Activated CD4-positive, alpha-beta T cell treated with anti-CD3 and anti-CD28 coated beads, Interleukin-2, amount 50 U/mL, for 48 hours (primary cell): ENCODE data around the gene FAM110C.
"Not testable (repeated sequence)": the region's sequence is repeated elsewhere in the genome, so short reads cannot be mapped to it uniquely, and the experiment has no call there.

ENCODE experiments used
- DNase-seq, 2 experiments: peaks; one replicate each; pipeline ENCODE4 v3.0.0-alpha.2; 2020

FAM110C gene

DNA sequence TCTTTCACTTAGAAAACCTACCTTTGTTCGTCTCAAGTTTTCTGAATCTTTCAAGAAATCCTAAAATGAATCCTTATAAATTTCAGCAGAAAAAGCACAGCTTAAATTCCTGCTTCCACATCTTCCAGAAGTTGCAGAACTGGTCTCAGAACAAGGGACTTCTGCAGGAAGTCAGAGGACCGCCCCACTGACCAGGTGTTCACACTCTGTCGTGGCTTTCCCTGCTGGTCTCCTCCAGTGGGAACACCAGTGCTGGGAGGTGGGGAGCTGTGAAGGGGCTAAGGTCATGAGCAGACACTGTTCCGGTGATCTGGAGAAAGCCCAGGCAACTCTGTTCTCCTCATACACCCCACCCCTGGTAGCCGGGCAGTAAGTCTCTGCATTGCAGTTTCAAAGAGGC, 3.5 kb downstream of the FAM110C start:
- DNase-seq = no peak

DNA sequence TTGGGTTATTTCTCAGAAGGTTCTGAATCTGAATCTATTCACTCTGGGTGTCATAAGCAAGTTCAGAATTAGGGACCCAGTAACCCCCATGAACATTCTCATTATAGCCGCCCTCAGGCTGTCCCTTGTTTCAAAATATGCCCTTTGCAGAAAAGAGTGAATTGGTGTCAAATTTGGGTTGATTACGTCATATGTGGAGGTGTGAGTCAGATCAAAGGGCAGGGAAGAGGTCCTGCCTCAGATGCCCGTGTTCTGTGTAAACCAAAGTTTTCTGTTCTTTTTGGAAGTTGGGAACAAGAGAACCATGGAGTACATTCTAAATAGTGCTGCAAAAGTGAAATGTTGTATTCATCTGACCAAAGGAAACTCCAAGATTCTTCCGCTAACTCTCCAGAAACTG, 5.8 kb downstream of the FAM110C start:
- no peak for DNase-seq

DNA sequence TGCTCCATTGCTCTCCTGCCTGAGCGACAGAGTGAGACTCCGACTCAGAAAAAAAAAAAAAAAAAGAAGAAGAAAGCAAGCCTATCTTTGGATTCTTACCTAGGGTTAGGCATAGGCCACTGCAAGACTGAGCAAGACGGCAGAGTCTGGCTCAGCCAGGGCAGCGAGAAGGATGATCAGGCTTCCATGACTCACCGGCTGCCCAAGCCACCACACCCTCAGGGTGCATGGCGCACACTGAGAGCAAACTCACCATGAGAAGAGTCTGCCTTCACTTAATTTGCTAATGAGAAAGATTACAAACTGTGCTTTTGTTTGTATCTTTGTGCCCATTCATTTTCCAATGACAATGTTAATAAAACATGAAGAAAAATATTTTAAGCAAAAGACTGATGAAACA, 8.2 kb downstream of the FAM110C start:
- no peak for DNase-seq

DNA sequence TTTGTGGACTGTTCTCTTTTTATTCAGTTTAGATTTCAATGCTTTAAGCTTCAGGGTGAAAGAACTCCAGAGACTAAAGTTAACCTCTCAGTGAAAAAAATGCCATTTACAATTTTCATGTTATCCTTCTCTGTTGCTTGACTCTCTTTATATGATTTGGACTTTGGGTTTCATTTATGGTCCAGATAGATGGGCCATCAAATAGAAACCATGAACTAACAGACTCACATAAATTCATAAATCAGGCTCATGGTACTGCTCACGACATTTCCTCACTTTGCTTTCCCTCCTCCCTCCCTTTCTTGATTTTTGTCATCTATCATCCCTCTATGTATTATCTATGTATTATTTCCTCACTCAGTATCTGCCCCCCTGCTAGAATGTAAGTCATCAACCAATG, 10.0 kb downstream of the FAM110C start:
- DNase-seq = no peak

DNA sequence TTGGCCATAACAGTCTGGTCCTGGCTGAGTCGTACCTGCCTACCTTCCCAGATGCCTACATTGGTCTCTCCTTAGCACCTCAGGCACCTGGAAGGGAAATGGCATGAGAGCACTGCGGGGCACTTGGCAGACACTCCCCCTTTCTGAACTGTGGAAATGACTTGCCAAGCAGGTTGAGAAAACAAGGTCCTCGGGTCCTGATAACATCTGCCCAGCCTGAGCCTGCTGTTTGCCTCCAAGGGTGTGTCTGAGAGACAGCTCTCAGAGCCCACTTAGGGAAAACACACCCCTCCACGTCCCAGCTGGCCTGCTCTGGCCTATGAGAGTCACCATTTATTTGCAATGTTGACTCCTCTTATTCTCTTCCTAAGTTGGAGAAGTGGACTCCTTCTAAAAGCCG, 10.5 kb downstream of the FAM110C start:
- DNase-seq = no peak

DNA sequence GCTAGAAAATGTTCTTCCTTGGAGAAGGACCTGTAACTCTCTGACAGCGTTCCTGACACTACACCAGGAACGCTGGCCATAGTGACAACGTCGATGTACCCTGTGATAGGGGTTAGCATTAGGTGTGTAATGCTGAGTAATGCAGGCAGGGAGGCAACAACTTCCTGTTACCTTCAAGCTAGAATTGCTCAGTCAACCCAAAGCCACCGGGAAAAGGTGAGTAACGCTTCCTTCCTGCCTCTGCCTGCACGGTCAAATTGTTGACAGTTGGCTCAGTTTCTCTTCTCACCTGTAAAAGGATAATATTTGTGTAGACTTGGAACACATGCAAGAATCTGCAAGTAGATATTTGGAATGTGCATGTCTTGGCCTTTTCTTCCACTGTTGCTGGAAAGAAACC, 12.7 kb downstream of the FAM110C start:
- peak; percentile 49 to 64 for DNase-seq

DNA sequence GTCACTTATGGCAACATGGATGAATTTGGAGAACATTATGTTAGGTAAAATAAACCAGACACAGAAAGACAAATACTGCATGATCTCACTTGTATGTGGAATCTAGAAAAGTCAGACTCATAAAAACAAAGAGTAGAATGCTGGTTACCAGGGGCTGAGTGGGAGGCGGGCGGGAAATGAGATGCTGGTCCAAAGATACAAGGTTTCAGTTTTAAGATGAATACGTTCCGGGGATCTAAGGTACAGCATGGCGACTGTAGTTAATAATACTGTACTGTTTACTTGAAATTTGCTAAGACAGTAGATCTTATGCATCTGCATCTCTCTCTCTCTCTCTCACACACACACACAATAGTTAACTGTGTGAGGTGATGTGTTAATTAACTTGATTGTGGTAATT, 14.2 kb downstream of the FAM110C start:
- peak; percentile 46 to 69 for DNase-seq

DNA sequence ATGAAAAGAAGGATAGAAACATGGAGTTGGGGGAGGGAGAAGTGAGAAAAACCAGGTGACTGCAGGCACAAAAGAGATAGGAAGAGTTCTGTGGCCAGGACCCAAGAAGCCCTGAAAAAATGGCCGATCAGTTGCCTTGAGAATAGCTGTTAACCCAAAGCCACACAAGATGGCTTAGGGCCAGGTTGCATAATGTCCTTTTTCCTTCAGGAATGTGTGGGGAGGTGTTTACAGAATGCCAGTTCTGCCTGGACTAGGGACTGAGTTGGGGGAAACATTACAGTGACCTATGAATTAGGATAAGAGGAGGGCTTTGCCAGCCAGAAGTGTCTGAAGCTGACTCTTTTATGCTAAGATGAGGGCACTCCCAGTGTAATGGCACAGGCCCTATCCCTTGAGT, 17.1 kb downstream of the FAM110C start:
- DNase-seq = no peak

DNA sequence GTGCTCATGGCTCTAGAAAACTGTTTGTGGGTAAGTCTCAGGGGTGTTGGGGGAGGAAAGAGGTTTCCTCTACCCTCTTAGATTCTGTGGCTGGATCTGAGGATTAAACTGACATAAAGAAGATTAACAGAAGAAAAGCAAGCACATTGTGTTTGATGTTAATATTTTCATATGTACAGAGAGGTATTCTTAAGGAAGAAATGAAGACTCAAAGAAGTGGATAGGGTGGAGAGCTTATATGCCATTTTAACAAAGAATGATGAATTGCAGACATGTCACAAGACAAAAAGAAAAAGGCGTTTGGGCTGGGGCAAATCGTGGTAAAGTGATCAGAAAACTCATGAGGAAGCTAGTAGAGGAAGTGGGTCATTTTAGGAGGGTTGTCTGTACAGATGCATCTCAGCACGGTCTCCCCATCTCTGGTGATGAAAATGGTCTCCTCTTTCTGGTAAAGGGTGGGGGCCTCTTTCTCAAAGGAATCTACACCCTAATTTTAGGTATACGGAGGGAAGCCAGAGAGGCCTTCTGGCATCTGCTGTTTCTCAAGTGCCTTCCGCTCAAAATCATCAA, 17.8 kb downstream of the FAM110C start:
- no peak for DNase-seq

DNA sequence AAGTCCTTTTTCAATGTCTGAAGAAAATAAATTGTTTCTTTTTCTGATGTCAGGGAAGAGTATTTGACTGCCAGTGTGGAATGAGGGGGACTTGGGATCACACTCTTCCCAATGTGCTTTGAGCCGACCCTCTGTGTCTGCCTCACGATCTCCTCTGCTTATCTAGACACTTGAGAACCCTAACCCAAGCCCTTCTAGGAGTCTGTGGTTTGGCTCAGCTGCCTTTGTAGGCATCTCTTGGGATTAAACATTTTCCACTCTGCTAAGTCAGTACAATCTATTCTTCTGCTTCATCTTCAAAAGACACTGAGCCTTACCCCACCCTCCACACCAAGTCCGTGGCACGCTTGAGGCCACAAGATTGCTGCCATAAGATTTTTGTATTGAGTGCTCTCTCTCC, 19.4 kb downstream of the FAM110C start:
- no peak for DNase-seq

DNA sequence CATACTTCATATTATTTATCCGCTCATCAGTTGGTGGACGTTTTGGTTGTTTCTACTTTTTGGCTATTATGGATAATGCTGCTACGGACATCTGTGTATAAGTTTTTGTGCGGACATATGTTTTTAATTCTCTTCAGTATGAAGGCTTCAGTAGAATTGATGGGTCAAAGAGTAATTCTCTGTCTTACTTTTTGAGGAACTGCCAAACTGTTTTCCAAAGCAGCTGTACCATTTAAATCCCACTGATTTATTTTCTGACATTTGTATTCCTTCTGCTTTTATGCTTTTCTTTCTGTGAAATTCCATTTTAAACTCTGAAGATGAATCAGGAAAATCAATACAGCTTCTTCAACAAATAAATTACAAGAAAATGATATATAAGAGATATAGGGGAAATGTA, 20.8 kb downstream of the FAM110C start:
- DNase-seq = no peak

DNA sequence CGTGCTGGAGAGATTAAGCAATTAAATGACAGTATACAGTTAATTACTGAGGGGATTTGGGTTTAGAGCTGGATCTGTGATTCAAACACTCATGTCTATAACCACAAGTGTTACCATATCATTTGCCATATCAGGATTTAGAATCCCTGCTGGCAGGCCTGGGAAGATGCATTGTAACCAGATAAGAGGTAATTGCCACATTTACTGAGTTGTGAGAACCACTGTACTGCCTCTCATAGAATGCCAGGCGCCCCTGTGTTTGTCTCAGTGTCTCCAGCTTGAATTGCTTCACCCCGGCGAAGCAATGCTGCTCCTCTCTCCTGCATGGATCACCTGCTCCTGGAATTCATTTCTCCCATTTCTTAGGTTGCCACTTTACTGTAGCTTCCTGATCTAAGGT, 21.7 kb downstream of the FAM110C start:
- not testable (repeated sequence) for DNase-seq

DNA sequence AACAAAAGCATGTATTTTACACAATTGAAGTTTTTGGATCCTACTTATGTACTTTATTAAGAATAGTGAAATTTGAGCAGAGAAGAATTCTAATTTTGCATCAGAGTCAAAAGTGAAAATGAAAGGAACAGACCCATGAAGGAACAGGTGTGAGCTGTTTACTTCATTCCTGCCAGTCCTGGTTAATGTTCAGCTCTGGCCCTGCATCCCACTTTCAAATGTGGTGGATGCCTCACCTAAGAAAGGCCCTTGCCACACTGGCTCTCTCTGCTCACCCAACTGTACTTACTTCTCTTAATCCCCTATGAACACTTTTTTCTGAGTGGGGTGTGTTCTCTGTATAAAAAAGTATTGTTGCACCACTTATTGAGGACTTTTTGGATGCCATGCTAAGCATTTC, 22.2 kb downstream of the FAM110C start:
- no peak for DNase-seq

DNA sequence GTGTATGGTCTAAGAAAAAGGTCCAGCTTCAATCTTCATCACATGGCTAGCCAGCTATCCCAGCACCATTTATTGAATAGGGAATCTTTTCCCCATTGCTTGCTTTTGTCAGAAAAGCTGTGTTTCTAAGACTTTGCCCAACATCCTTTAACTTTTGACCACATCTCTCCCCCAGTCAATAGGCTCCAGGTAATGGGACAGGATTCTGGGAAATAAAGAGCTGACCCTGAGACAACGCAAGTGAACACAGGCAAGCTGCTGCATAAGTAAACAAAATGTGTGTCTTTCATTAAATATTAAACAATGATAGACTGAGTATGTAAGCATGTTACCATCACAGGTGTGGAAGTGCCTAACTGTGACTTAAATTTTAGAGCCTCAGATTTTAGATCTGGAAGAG, 23.0 kb downstream of the FAM110C start:
- DNase-seq = no peak

DNA sequence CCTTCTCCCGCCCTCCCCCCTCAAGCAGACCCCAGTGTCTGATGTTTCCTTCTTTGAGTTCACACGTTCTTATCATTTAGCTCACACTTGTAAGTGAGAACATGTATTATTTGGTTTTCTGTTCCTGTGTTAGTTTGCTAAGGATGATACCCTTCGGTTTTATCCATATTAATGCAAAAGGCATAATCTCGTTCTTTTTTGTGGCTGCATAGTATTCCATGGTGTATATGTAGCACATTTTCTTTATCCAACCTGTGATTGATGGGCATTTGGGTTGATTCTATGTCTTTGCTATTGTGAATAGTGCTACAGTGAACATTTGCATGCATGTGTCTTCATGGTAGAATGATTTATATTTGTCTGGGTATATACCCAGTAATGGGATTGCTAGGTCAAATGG, 24.1 kb downstream of the FAM110C start:
- DNase-seq = not testable (repeated sequence)

DNA sequence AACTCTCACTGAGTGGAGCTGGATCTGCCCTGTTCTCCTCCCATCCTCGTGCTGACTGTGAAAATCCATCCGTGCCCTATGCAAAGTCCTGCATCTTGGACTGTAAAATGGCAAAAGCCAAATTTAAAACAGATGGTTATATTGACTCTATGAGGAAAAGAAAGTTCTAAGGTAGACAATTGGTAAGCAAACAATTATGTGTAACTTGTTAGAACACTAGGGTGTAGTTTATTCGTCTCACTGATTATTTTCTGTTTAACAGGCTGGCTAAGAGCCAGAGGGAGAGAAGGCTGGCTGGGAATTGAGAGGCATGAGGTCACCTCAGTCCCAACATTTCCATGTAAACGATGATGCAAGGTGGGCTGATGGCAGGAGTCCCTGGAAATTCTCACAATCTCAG, 26.0 kb downstream of the FAM110C start:
- DNase-seq = not testable (repeated sequence)

DNA sequence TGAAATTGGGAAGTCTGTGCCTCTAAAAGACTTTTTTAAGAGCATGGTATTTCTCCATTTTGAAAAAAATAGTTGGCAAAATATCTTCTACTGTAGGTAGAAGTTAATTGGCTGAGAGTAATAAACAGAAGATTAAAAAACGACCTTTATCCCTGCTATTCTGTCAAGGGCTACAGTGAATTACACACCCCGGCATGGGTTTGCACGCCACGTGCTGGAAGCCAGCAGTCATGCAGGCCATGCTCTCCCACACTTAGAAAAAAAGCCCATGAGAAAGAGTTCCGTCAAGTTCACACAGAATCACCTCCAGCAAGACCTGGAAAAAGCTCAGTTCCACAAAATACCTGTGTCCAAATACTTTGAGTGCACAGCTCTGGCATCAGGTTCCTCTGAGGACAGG, 26.8 kb downstream of the FAM110C start:
- DNase-seq = no peak

DNA sequence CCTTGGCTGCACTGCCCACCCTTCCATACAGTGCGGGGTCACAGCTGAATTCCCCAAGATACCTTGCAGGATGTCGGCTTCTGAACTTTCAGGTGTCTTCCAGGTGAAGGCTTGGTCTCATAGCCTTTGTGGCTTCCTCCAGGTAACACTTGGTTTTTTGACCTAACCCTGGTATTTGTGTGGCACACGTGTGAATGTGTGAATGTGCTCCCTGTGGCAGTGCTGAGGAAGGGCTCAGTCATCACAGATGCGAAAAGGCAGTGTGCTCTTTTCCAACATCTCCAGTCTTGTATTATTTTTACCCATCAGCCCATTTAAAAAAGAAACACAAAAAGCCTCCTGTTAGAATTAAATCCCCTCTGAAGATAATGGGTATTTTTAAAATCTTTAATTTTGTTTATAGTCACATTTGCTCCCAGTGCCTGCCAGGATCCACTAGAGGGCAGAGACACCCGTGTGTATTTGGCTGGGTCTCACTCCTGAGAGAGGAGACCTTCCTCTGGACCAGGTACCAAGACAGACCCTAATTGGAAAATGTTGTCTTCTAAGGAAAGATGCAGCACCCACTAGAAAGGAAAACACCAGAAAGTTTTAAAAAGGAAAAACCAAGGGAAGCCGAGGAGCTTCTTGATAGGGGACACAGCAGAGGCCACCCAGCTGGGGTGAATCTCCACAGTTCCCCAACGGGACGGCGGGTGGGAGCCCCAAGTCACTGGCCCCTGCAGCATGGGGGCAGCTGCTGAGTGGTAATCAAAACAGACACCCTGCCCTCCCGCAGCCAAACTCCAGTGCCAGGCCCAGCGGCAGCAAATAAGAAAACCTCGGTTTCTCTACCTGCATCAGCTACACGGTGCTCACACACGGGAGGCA, 27.7 kb downstream of the FAM110C start:
- DNase-seq = no peak

DNA sequence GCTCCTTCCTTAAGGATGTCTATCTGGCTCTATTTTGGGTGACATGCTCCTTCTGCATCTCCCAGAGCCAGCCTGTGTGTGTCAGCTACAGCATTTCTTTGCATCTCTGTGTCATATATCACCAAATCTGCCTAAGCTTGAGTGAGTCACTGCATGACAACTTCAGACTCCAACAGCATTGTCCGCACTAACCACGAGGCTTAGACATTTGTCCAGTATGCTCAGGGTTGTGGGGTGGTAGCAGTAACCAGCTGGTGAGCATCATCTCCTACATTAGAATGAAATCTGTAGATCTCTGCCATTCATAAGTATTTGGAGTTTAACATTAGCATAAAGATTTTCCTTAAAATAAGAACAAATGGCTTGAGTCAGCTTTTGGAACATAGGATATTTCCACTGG, 30.4 kb downstream of the FAM110C start:
- DNase-seq = not testable (repeated sequence)

DNA sequence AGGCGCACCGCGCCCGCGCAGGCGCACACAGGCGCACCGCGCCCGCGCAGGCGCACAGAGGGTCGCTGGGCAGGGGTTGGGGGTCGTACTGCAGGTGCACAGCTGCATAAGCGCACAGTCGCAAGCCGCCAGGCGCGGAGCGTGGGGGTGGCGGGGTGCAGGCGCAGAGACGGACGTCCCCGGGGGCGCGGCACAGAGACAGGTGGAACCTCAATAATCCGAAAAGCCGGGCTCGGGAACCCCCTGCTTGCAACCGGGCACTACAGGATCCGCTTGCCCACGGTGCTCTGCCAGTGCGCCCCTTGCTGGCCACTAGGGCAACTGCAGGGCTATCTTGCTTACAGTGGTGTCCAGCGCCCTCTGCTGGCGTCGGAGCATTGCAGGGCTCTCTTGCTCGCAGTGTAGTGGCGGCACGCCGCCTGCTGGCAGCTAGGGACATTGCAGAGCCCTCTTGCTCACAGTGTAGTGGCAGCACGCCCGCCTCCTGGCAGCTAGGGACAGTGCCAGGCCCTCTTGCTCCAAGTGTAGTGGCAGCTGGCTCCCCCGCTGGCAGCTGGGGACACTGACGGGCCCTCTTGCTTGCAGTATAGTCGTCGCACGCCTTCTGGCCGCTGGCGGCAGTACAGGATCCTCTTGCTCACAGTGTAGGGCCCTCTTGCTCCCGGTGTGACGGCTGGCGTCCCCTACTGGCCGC, 34.9 kb downstream of the FAM110C start:
- peak; percentile 77 to 79 for DNase-seq

DNA sequence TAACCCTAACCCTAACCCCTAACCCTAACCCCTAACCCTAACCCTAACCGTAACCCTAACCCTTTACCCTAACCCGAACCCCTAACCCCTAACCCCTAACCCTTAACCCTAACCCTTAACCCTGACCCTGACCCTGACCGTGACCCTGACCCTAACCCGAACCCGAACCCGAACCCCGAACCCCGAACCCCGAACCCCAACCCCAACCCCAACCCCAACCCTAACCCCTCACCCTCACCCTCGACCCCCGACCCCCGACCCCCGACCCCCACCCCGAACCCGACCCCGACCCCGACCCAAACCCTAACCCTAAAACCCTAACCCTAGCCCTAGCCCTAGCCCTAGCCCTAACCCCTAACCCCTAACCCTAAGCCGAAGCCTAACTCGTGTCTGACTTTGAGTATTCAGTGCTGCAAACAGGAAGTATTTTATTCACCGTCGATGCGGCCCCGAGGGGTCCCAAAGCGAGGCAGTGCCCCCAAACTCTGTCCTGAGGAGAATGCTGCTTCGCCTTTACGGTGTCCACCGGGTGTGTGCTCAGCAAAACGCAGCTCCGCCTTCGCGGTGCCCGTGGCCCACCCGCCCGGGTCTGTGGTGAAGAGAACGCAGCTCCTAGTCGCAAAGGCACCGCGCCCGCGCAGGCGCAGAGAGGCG, 36.0 kb downstream of the FAM110C start:
- DNase-seq = no peak
